HepG2 (cell line): Measurements from ENCODE around the gene NMNAT1. TPM values are rescaled to one million over a fixed set of nuclear protein-coding genes. Genes with fewer than 3 reads are reported as not detected.

Source experiments
- CCDC6 ChIP-seq: sonication (generic); formaldehyde crosslinking; IDR thresholded peaks from 2 replicates; pipeline ENCODE4 v1.8.1; 2022; ENCODE audit warnings: mild to moderate bottlenecking, missing genetic modification reagents, moderate library complexity
- ERF ChIP-seq: IDR thresholded peaks from 2 replicates; pipeline ENCODE4 v1.6.1; 2018; ENCODE audit warnings: missing biosample characterization, missing genetic modification reagents
- JDP2 ChIP-seq: sonication (generic); formaldehyde crosslinking; IDR thresholded peaks from 2 replicates; pipeline ENCODE4 v1.8.1; 2022; ENCODE audit warnings: missing genetic modification reagents, borderline replicate concordance
- NR1H2 ChIP-seq: sonication (generic); formaldehyde crosslinking; IDR thresholded peaks from 2 replicates; pipeline ENCODE4 v1.8.1; 2022; ENCODE audit warnings: low read depth, missing genetic modification reagents, borderline replicate concordance
- PCBP1 ChIP-seq: fragments of 200-400 bp; formaldehyde crosslinking; IDR thresholded peaks from 2 replicates; pipeline ENCODE4 v1.6.1; 2017; ENCODE audit warnings: mild to moderate bottlenecking, low read depth, low read length, borderline replicate concordance
- PRPF4 ChIP-seq: fragments of 200-400 bp; formaldehyde crosslinking; IDR thresholded peaks from 2 replicates; pipeline ENCODE4 v1.6.1; 2016; ENCODE audit warnings: low read length, low read depth; ENCODE audit not compliant: poor library complexity, severe bottlenecking
- RFX3 ChIP-seq: IDR thresholded peaks from 2 replicates; pipeline ENCODE4 v1.6.1; 2016; ENCODE audit warnings: missing biosample characterization, missing genetic modification reagents
- ZC3H13 ChIP-seq: sonication (generic); formaldehyde crosslinking; IDR thresholded peaks from 2 replicates; pipeline ENCODE4 v1.8.1; 2023; ENCODE audit warnings: mild to moderate bottlenecking, missing genetic modification reagents, moderate library complexity
- ZNF558 ChIP-seq: sonication (generic); formaldehyde crosslinking; IDR thresholded peaks from 2 replicates; pipeline ENCODE4 v1.9.0; 2022; ENCODE audit warnings: mild to moderate bottlenecking, missing genetic modification reagents, borderline replicate concordance
- ZNF670 ChIP-seq: sonication (generic); formaldehyde crosslinking; IDR thresholded peaks from 2 replicates; pipeline ENCODE4 v1.8.0; 2022; ENCODE audit warnings: mild to moderate bottlenecking, missing genetic modification reagents, borderline replicate concordance
- ZNF749 ChIP-seq: sonication (generic); formaldehyde crosslinking; IDR thresholded peaks from 2 replicates; pipeline ENCODE4 v1.8.0; 2022; ENCODE audit warnings: mild to moderate bottlenecking, missing genetic modification reagents, moderate library complexity, borderline replicate concordance
- ZSCAN12 ChIP-seq: sonication (generic); formaldehyde crosslinking; IDR thresholded peaks from 2 replicates; pipeline ENCODE4 v1.9.0; 2021; ENCODE audit warnings: mild to moderate bottlenecking, missing genetic modification reagents
- polyA plus RNA-seq, 8 experiments: library from polyadenylated mRNA; depleted of rRNA in 3 of 8; stranded (reverse) in 7 of 8; unstranded in 1 of 8; fragments of >200 nt; fragmentation: Illumina TruSeq in 4 of 8; extraction: Trizol in 4 of 8; gene quantifications; 2 replicates each; pipeline versions ENCODE4 v1.2.1 to v1.2.3, GENCODE V29; 2011 to 2016; ENCODE audit warnings: low read depth in 4 of 8, missing spikeins in 1 of 8, mixed read lengths in 1 of 8; ENCODE audit not compliant: insufficient read depth in 1 of 8
- total RNA-seq, 5 experiments: library from RNA; depleted of rRNA; stranded (reverse); fragments of >200 nt; fragmentation: Illumina TruSeq; extraction: Trizol; gene quantifications; 2 replicates each; pipeline ENCODE4 v1.2.3, GENCODE V29; 2016; ENCODE audit warnings: low read depth in 1 of 5
- TF ChIP-seq, protein P1 (sequence below): sonication (generic); formaldehyde crosslinking; conservative IDR thresholded peaks from 2 replicates; pipeline ENCODE4 v1.4.0; 2020; ENCODE audit warnings: missing genetic modification reagents
- TF ChIP-seq, protein P2 (sequence below): sonication (generic); formaldehyde crosslinking; IDR thresholded peaks from 2 replicates; pipeline ENCODE4 v1.4.0; 2020; ENCODE audit warnings: missing genetic modification reagents
- TF ChIP-seq, protein P3 (sequence below): IDR thresholded peaks from 2 replicates; pipeline ENCODE4 v1.6.1; 2016; ENCODE audit warnings: missing compliant biosample characterization, missing genetic modification reagents, borderline replicate concordance
- TF ChIP-seq, protein P4 (sequence below): sonication (generic); formaldehyde crosslinking; IDR thresholded peaks from 2 replicates; pipeline ENCODE4 v1.8.0; 2022; ENCODE audit warnings: missing genetic modification reagents, mild to moderate bottlenecking, borderline replicate concordance
- TF ChIP-seq, protein P5 (sequence below): sonication (generic); formaldehyde crosslinking; IDR thresholded peaks from 2 replicates; pipeline ENCODE4 v1.9.0; 2022; ENCODE audit warnings: low read depth, missing genetic modification reagents
- TF ChIP-seq, protein P6 (sequence below): sonication (generic); formaldehyde crosslinking; IDR thresholded peaks from 2 replicates; pipeline ENCODE4 v1.4.0; 2020; ENCODE audit warnings: missing genetic modification reagents
- TF ChIP-seq, protein P7 (sequence below): sonication (generic); formaldehyde crosslinking; IDR thresholded peaks from 2 replicates; pipeline ENCODE4 v1.4.0; 2020; ENCODE audit warnings: mild to moderate bottlenecking, missing genetic modification reagents

The NMNAT1 gene
- total and polyA plus RNA-seq, 2 of the 13 experiments (the other 11 are each of a cell fraction or from before 2014, with no cell fraction given): 5.6 to 12.2 TPM

DNA sequence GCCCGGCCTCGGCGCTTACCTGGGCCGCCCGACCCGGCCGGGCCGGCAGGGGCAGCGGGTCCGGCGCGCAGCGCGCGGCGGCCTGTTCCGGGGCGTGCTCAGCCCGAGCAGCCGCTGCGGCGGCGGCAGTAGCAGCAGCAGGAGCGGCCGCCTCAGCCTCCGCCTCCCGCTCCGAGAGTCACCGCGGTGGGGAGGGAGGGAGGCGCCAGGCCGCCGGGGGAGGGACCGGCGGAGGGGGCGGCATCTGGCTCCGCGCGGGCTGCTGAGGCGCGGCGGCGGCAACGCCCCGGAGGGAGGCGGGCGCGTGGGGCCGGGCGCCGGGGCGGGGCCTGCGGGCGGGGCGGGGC is 33.2 kb upstream of the NMNAT1 start, which contains the start of gene CTNNBIP1 (continued):
- TF ChIP-seq, protein P1, sequence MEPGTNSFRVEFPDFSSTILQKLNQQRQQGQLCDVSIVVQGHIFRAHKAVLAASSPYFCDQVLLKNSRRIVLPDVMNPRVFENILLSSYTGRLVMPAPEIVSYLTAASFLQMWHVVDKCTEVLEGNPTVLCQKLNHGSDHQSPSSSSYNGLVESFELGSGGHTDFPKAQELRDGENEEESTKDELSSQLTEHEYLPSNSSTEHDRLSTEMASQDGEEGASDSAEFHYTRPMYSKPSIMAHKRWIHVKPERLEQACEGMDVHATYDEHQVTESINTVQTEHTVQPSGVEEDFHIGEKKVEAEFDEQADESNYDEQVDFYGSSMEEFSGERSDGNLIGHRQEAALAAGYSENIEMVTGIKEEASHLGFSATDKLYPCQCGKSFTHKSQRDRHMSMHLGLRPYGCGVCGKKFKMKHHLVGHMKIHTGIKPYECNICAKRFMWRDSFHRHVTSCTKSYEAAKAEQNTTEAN: 0 out of 2 replicates have a peak, but pooled peaks have one; percentile 7
- TF ChIP-seq CCDC6 (CRISPR knock-in tag): peak; percentile 64; the same call in 1 of the 2 replicates
- TF ChIP-seq, protein P2, sequence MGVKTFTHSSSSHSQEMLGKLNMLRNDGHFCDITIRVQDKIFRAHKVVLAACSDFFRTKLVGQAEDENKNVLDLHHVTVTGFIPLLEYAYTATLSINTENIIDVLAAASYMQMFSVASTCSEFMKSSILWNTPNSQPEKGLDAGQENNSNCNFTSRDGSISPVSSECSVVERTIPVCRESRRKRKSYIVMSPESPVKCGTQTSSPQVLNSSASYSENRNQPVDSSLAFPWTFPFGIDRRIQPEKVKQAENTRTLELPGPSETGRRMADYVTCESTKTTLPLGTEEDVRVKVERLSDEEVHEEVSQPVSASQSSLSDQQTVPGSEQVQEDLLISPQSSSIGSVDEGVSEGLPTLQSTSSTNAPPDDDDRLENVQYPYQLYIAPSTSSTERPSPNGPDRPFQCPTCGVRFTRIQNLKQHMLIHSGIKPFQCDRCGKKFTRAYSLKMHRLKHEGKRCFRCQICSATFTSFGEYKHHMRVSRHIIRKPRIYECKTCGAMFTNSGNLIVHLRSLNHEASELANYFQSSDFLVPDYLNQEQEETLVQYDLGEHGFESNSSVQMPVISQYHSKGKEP (CRISPR knock-in tag): no peak
- TF ChIP-seq, protein P3, sequence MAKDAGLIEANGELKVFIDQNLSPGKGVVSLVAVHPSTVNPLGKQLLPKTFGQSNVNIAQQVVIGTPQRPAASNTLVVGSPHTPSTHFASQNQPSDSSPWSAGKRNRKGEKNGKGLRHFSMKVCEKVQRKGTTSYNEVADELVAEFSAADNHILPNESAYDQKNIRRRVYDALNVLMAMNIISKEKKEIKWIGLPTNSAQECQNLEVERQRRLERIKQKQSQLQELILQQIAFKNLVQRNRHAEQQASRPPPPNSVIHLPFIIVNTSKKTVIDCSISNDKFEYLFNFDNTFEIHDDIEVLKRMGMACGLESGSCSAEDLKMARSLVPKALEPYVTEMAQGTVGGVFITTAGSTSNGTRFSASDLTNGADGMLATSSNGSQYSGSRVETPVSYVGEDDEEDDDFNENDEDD (CRISPR knock-in tag): peak; percentile 28; the same call in 1 of the 2 replicates
- no peak for TF ChIP-seq NR1H2 (CRISPR knock-in tag)
- no peak for TF ChIP-seq ZNF670 (CRISPR knock-in tag)
- TF ChIP-seq, protein P4, sequence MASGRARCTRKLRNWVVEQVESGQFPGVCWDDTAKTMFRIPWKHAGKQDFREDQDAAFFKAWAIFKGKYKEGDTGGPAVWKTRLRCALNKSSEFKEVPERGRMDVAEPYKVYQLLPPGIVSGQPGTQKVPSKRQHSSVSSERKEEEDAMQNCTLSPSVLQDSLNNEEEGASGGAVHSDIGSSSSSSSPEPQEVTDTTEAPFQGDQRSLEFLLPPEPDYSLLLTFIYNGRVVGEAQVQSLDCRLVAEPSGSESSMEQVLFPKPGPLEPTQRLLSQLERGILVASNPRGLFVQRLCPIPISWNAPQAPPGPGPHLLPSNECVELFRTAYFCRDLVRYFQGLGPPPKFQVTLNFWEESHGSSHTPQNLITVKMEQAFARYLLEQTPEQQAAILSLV (CRISPR knock-in tag): no peak
- no peak for TF ChIP-seq ZSCAN12 (CRISPR knock-in tag)
- TF ChIP-seq PRPF4: no peak
- no peak for TF ChIP-seq ZNF749 (CRISPR knock-in tag)
- TF ChIP-seq JDP2 (CRISPR knock-in tag): no peak
- TF ChIP-seq, protein P5, sequence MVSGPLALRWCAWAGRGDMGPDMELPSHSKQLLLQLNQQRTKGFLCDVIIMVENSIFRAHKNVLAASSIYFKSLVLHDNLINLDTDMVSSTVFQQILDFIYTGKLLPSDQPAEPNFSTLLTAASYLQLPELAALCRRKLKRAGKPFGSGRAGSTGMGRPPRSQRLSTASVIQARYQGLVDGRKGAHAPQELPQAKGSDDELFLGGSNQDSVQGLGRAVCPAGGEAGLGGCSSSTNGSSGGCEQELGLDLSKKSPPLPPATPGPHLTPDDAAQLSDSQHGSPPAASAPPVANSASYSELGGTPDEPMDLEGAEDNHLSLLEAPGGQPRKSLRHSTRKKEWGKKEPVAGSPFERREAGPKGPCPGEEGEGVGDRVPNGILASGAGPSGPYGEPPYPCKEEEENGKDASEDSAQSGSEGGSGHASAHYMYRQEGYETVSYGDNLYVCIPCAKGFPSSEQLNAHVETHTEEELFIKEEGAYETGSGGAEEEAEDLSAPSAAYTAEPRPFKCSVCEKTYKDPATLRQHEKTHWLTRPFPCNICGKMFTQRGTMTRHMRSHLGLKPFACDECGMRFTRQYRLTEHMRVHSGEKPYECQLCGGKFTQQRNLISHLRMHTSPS: 0 out of 2 replicates have a peak, but pooled peaks have one; percentile 2
- TF ChIP-seq, protein P6, sequence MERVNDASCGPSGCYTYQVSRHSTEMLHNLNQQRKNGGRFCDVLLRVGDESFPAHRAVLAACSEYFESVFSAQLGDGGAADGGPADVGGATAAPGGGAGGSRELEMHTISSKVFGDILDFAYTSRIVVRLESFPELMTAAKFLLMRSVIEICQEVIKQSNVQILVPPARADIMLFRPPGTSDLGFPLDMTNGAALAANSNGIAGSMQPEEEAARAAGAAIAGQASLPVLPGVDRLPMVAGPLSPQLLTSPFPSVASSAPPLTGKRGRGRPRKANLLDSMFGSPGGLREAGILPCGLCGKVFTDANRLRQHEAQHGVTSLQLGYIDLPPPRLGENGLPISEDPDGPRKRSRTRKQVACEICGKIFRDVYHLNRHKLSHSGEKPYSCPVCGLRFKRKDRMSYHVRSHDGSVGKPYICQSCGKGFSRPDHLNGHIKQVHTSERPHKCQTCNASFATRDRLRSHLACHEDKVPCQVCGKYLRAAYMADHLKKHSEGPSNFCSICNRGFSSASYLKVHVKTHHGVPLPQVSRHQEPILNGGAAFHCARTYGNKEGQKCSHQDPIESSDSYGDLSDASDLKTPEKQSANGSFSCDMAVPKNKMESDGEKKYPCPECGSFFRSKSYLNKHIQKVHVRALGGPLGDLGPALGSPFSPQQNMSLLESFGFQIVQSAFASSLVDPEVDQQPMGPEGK (CRISPR knock-in tag): peak; percentile 67
- TF ChIP-seq, protein P7, sequence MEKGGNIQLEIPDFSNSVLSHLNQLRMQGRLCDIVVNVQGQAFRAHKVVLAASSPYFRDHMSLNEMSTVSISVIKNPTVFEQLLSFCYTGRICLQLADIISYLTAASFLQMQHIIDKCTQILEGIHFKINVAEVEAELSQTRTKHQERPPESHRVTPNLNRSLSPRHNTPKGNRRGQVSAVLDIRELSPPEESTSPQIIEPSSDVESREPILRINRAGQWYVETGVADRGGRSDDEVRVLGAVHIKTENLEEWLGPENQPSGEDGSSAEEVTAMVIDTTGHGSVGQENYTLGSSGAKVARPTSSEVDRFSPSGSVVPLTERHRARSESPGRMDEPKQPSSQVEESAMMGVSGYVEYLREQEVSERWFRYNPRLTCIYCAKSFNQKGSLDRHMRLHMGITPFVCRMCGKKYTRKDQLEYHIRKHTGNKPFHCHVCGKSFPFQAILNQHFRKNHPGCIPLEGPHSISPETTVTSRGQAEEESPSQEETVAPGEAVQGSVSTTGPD: no peak
- TF ChIP-seq PCBP1: no peak
- no peak for TF ChIP-seq ERF (CRISPR knock-in tag)
- TF ChIP-seq ZC3H13 (CRISPR knock-in tag): no peak
- TF ChIP-seq ZNF558 (CRISPR knock-in tag): no peak
- TF ChIP-seq RFX3 (CRISPR knock-in tag): no peak
